Stomach smooth muscle (tissue), 2 donors: ENCODE measurements around the gene ARHGAP15.

Source experiments
- H3K27ac ChIP-seq: one replicate; pipeline ENCODE4 v1.7.0; 2013; ENCODE audit warnings: mild to moderate bottlenecking, low read length, inconsistent platforms
- H3K27me3 ChIP-seq, 2 donors: one replicate each; pipeline ENCODE4 v1.7.0; 2013; ENCODE audit warnings: low read length in 2 of 2; ENCODE audit not compliant: insufficient read depth in 2 of 2, control insufficient read depth in 1 of 2
- H3K36me3 ChIP-seq, 2 donors: one replicate each; pipeline ENCODE4 v1.7.0; 2013; ENCODE audit warnings: low read length in 2 of 2; ENCODE audit not compliant: control insufficient read depth in 2 of 2, insufficient read depth in 2 of 2
- H3K4me1 ChIP-seq: one replicate; pipeline ENCODE4 v1.7.0; 2013; ENCODE audit warnings: low read length; ENCODE audit not compliant: control insufficient read depth, insufficient read depth
- H3K4me3 ChIP-seq, 2 donors: one replicate each; pipeline ENCODE4 v1.7.0; 2013; ENCODE audit warnings: low read length in 2 of 2
- H3K9ac ChIP-seq, 2 donors: one replicate each; pipeline ENCODE4 v1.7.0; 2013; ENCODE audit warnings: low read length in 2 of 2, mild to moderate bottlenecking in 1 of 2
- H3K9me3 ChIP-seq, 2 donors: one replicate each; pipeline ENCODE4 v1.7.0; 2013; ENCODE audit warnings: low read length in 2 of 2; ENCODE audit not compliant: control insufficient read depth in 2 of 2
- donor health status: healthy.
- donor health status: Pancreatic carcinoma.

ARHGAP15 gene

GRCh38 chr2:143684551-143685320, 555.5 kb downstream of the ARHGAP15 start:
- Histone ChIP-seq H3K27me3 (no peaks in the 10 kb centered on the region), H3K9ac (no peak overlapping the region)

GRCh38 chr2:143685421-143686078, 556.3 kb downstream of the ARHGAP15 start:
- no peaks in the 10 kb centered on the region for H3K4me1 ChIP-seq
- no peak overlapping the region for H3K27ac ChIP-seq
- H3K27me3 ChIP-seq, result no peaks in the 10 kb centered on the region
- no peaks in the 10 kb centered on the region for H3K36me3 ChIP-seq
- H3K4me3 ChIP-seq, result no peak overlapping the region
- no peak overlapping the region for H3K9ac ChIP-seq
- H3K9me3 ChIP-seq, result no peaks in the 10 kb centered on the region

More at GRCh38 chr2:143684551-143685320, 555.5 kb downstream of the ARHGAP15 start:
- no peak overlapping the region for H3K4me3 ChIP-seq
- no peaks in the 10 kb centered on the region for H3K36me3 ChIP-seq
- H3K27ac ChIP-seq, result no peak overlapping the region
- no peaks in the 10 kb centered on the region for H3K4me1 ChIP-seq
- H3K9me3 ChIP-seq, result no peaks in the 10 kb centered on the region

- Histone ChIP-seq H3K4me1 (no peaks in the 10 kb centered on the region), H3K4me3 (no peak overlapping the region), H3K9me3 (no peaks in the 10 kb centered on the region), H3K27me3 (no peaks in the 10 kb centered on the region), H3K36me3 (no peaks in the 10 kb centered on the region), H3K9ac (no peak overlapping the region), H3K27ac (no peak overlapping the region)
Measured at GRCh38 chr2:143686585-143687164, 557.5 kb downstream of the ARHGAP15 start.

GRCh38 chr2:143688248-143688647, 559.0 kb downstream of the ARHGAP15 start:
- Histone ChIP-seq H3K4me3 (no peak overlapping the region), H3K9ac (no peak overlapping the region), H3K9me3 (no peaks in the 10 kb centered on the region), H3K27ac (no peak overlapping the region), H3K4me1 (no peaks in the 10 kb centered on the region), H3K36me3 (no peaks in the 10 kb centered on the region), H3K27me3 (no peaks in the 10 kb centered on the region)

- Histone ChIP-seq H3K4me1 (no peaks in the 10 kb centered on the region), H3K27ac (no peak overlapping the region), H3K9me3 (no peaks in the 10 kb centered on the region), H3K36me3 (no peaks in the 10 kb centered on the region), H3K4me3 (no peak overlapping the region), H3K27me3 (no peaks in the 10 kb centered on the region), H3K9ac (no peak overlapping the region)
Measured at GRCh38 chr2:143688815-143689214, 559.6 kb downstream of the ARHGAP15 start.

GRCh38 chr2:143689541-143689940, 560.3 kb downstream of the ARHGAP15 start:
- Histone ChIP-seq H3K4me3 (no peak overlapping the region), H3K36me3 (no peaks in the 10 kb centered on the region), H3K27me3 (no peaks in the 10 kb centered on the region), H3K9ac (no peak overlapping the region), H3K27ac (no peak overlapping the region), H3K9me3 (no peaks in the 10 kb centered on the region), H3K4me1 (no peaks in the 10 kb centered on the region)

- Histone ChIP-seq H3K4me3 (no peak overlapping the region), H3K27me3 (no peaks in the 10 kb centered on the region), H3K9ac (no peak overlapping the region), H3K4me1 (no peaks in the 10 kb centered on the region), H3K27ac (no peak overlapping the region), H3K36me3 (no peaks in the 10 kb centered on the region), H3K9me3 (no peaks in the 10 kb centered on the region)
Measured at GRCh38 chr2:143690235-143690634, 561.0 kb downstream of the ARHGAP15 start.

GRCh38 chr2:143691121-143691520, 561.9 kb downstream of the ARHGAP15 start:
- H3K4me1 ChIP-seq, result no peaks in the 10 kb centered on the region
- H3K27ac ChIP-seq, result no peak overlapping the region
- H3K27me3 ChIP-seq, result no peaks in the 10 kb centered on the region
- H3K4me3 ChIP-seq, result no peak overlapping the region
- H3K36me3 ChIP-seq, result no peaks in the 10 kb centered on the region
- H3K9me3 ChIP-seq, result no peaks in the 10 kb centered on the region
- no peak overlapping the region for H3K9ac ChIP-seq

- H3K9me3 ChIP-seq, result no peaks in the 10 kb centered on the region
- no peaks in the 10 kb centered on the region for H3K36me3 ChIP-seq
- no peaks in the 10 kb centered on the region for H3K27me3 ChIP-seq
- H3K27ac ChIP-seq, result no peak overlapping the region
- H3K4me1 ChIP-seq, result no peaks in the 10 kb centered on the region
- H3K9ac ChIP-seq, result no peak overlapping the region
- H3K4me3 ChIP-seq, result no peak overlapping the region
Measured at GRCh38 chr2:143692162-143692561, 562.9 kb downstream of the ARHGAP15 start.

- Histone ChIP-seq H3K9me3 (no peaks in the 10 kb centered on the region), H3K9ac (no peak overlapping the region), H3K36me3 (no peaks in the 10 kb centered on the region)
Measured at GRCh38 chr2:143692967-143693366, 563.7 kb downstream of the ARHGAP15 start.

GRCh38 chr2:143694335-143694734, 565.1 kb downstream of the ARHGAP15 start:
- H3K27ac ChIP-seq, result no peak overlapping the region
- no peaks in the 10 kb centered on the region for H3K36me3 ChIP-seq

More at GRCh38 chr2:143692967-143693366, 563.7 kb downstream of the ARHGAP15 start:
- H3K27me3 ChIP-seq, result no peaks in the 10 kb centered on the region
- H3K4me3 ChIP-seq, result no peak overlapping the region
- H3K27ac ChIP-seq, result no peak overlapping the region
- H3K4me1 ChIP-seq, result no peaks in the 10 kb centered on the region

More at GRCh38 chr2:143694335-143694734, 565.1 kb downstream of the ARHGAP15 start:
- Histone ChIP-seq H3K9me3 (no peaks in the 10 kb centered on the region), H3K4me1 (no peaks in the 10 kb centered on the region), H3K4me3 (no peak overlapping the region), H3K27me3 (no peaks in the 10 kb centered on the region), H3K9ac (no peak overlapping the region)
